ENCODE measurements around the gene GNG4.

Gene GNG4

DNA sequence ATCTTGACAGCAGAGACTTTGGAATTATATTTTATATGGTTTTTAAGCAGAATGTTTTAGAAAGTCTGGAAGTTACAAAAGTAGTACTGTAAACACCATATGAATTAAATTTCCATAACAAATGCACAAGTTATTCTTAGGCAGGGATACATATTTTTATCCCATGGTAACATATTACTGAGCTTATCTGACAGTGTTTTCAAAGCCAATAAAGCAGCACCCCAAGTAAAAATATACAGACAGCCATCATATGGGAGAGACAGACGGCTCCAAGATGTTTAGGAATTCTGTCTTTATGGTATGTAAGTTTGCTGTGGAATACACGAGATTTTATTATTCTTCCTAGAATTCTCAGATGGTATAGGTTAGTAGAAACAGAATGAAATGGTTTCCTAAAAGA, 12.0 kb upstream of the GNG4 start:
- no peak for DNase-seq (ENCODE audit: low spot score)
- no peak for TF ChIP-seq CTCF (IDR thresholded peaks at IDR 0.05; ENCODE audit: extremely low read depth, missing control alignments)

- TF ChIP-seq CTCF (IDR thresholded peaks at IDR 0.05; ENCODE audit: extremely low read depth, missing control alignments), result no peak
- no peak for DNase-seq (ENCODE audit: low spot score)
Measured at GRCh38 chr1:235659186-235659771, 9.7 kb upstream of the GNG4 start.

DNA sequence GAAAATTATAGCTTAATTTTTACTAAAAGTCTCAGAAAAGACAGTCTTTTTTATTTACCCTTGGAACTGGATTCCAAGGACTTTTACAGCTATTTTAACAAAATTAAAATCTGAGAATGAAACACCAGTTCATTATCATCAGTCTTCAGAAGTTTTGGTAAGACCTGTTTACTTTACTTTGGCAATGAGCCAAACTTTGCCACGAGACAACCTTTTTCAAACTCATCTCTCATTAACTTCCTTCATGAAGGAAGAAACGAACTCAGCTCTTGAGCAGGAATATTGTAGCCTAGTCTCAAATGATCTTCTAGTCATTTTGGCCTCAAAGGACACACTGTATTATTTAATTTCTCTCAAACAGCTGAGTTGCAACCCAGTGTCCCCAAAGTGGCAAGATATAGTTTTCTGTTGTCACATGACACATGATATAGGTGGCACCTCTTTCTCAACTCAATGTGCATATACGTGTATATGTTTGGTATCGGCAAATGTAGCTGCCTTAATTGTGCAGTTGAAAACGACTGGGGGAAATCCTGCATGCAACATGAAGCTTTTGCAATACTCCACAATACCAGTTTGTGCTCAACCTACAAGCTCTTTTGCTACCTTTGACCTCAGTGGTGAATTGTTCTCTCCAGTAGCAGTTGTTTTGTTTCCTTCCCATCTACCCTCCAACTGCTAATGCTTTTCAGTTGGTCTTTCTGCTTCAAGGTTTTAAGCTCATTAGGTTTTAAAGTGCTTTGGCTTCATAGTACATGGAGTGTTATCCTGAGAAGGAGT, 8.4 kb upstream of the GNG4 start:
- no peak for TF ChIP-seq CTCF (IDR thresholded peaks at IDR 0.05; ENCODE audit: extremely low read depth, missing control alignments)
- no peak for DNase-seq (ENCODE audit: low spot score)

DNA sequence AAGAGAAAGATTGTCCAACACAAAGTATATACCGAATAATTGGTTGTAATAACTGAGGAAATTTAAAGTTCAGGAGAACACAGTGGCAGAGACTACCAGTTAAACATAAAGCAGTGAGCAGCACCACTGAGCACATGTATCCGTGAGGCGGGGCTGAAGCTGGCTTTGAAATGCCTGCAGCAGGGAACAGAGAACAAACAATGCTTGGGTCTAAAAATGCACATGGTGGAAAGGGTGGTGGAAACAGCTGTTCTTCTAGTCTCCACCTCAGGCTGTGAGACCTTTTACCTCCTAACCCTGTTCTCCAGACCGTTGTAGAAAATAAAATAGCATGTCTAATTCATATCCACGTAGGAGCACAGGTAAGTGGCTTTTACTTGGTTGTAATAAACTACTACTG, 7.7 kb upstream of the GNG4 start:
- DNase-seq (ENCODE audit: low spot score), result no peak
- TF ChIP-seq CTCF (IDR thresholded peaks at IDR 0.05; ENCODE audit: extremely low read depth, missing control alignments), result no peak

GRCh38 chr1:235652364-235652763, 2.8 kb upstream of the GNG4 start:
- no peak for TF ChIP-seq CTCF (IDR thresholded peaks at IDR 0.05; ENCODE audit: extremely low read depth, missing control alignments)

DNA sequence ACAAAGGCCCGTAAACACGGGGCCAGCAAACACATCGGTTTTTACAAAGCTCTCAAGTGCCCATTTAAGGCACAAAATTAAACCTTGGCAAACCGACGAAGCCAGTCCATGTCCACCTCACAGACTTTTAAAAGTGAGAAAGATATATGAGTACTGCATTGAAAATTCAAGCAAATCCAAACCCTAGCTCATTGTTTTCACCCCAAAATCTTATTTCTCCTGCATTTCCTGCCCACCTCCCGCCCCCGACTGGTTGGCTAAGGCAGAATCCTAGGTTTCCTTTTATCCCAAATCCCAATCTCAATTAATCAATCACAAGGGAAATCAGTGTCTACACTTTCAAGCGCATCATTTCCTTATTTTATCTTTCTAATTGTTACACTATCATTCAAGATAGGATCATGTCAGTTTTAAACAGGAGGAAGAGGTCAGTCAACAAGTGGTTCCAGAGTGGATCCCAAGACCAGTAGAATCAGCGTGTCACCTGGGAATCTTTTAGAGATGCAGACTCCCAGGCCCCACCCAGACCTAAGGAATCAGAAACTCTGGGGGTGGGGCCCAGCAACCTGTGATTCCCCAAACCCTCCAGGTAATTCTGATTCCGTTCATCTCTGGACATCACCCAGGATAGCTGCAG, 1.7 kb upstream of the GNG4 start:
- DNase-seq (ENCODE audit: low spot score), result no peak
- TF ChIP-seq CTCF (IDR thresholded peaks at IDR 0.05; ENCODE audit: extremely low read depth, missing control alignments), result no peak

More at GRCh38 chr1:235652364-235652763, 2.8 kb upstream of the GNG4 start:
- no peak for DNase-seq (ENCODE audit: low spot score)

Measured in GM20000 (cell line).